RPMI8226 (cell line): ENCODE measurements around the gene SLTM.
"Not testable (repeated sequence)": the region's sequence is repeated elsewhere in the genome, so short reads cannot be mapped to it uniquely, and the experiment has no call there.

Source experiments
- DNase-seq: peaks from one replicate; pipeline ENCODE4 v3.0.0-alpha.2; 2015

Gene SLTM

GRCh38 chr15:58933281-58934113 lies at the start of gene SLTM:
SLTM (minus strand) TSS chr15:58933679; CDS start chr15:58933565, 114 bp downstream.
- DNase-seq, result peak; percentile 99

DNA sequence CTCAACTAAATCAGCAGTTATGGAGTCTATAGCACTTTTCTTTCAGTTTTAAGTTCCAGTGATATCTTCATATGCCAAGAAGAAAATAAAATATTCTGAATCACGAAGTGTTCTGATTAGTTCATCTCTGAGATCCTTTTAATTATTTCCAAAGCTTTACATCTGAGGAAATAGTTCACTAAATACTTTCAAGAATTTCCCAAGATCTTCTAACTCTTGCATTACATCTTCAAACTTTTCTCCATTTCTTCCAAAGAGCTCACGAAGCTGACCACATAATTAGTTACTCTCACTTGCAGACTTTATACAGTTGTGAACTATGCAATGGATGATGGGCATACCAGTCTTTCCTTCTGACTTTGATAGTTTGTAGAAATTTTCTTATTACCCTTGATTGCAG lies 49.8 kb upstream of the SLTM start:
- DNase-seq, result no peak

- DNase-seq, result peak; percentile 37
Measured at GRCh38 chr15:58981808-58982475, 48.5 kb upstream of the SLTM start.

GRCh38 chr15:58980351-58980939 lies 47.0 kb upstream of the SLTM start:
- DNase-seq, result peak; percentile 55

DNA sequence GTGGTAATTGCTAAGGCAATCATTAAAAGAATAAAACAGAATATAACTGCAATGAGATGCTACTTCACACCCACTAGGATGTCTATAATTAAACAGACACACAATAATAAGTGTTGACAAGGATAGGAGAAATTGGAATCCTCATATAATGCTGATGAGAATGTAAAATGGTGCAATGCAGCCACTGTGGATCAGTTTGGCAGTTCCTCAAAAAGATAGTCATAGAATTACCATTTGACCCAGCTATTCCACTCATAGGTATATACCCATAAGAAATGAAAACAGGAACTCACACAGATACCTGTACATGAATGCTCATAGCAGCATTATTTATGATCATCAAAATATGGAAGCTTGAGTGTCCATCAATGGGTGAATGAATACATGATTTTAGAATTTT lies 44.4 kb upstream of the SLTM start:
- peak; percentile 39 for DNase-seq

- DNase-seq, result no peak
Measured at GRCh38 chr15:58967479-58967878, 34.0 kb upstream of the SLTM start.

DNA sequence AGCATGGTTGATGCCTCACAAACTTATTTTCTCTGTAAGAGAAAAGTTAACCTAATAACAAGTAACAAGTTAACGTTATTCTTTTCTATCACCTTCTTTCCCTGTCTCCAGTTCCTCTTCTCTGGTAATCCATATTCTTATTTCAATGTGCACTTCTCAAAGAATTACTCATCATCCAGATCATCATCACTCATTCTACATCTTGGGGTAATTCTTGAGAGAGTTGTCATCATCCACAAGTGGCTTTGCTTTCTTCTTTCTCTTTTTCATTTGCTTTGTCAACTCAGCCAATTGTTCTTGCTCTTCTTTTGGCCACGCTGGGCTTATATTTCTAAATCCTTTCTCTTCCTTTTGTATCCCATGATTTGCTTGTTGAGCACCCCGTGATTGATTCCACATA lies 33.2 kb upstream of the SLTM start:
- no peak for DNase-seq

DNA sequence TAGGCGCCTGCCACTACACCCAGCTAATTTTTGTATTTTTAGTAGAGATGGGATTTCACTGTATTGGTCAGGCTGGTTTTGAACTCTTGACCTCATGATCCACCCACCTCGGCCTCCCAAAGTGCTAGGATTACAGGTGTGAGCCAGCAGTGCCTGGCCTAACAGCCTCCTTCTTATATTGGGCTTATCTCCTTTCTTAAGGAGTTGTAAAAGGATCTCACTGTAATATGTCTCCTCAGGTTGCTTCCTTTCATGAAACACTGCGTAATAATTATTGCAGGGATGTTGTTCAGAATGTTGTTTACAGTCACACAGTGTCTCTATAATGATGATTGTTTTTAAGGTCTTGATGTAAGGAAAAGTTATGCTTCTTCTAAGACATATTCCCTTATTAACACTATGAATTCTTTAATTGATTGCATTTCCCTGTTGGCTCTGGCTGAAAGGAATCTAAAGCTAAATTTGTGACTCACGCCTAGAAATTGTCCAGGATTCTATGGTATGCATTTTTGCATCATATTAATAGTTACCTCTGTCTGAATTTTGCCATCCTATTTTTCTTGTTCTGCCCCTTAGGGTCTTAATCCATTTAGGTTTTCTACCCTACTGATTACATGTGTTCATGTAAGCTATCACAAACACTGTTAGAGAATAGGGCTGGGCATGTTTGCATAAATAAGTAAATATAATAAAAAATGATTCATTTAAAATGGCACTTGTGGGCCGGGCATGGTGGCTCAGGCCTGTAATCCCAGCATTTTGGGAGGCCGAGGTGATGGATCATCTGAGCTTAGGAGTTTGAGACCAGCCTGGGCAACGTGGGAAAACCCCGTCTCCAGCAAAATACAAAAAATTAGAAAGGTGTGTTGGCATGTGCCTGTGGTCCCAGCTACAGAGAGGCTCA lies 29.4 kb upstream of the SLTM start:
- no peak for DNase-seq

- no peak for DNase-seq
Measured at GRCh38 chr15:58962136-58962535, 28.7 kb upstream of the SLTM start.

DNA sequence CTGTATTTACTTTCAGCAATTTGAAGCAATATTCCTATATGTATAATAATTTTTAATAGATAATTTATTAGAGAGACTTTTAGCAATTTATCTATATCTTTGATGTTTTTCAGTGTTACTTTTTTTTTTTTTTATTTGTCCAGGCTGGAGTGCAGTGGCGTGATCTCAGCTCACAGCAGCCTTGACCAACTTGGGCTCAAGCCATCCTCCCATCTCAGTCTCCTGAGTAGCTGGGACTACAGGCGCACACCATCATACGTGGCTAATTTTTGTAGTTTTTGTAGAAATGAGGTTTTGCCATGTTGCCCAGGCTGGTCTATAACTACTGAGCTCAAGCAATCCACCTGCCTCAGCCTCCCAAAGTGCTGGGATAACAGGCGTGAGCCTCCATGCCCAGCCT lies 25.3 kb upstream of the SLTM start:
- no peak for DNase-seq

- peak; percentile 94 for DNase-seq
Measured at GRCh38 chr15:58957101-58957973, 23.9 kb upstream of the SLTM start.

- DNase-seq, result no peak
Measured at GRCh38 chr15:58952751-58953150, 19.3 kb upstream of the SLTM start.

DNA sequence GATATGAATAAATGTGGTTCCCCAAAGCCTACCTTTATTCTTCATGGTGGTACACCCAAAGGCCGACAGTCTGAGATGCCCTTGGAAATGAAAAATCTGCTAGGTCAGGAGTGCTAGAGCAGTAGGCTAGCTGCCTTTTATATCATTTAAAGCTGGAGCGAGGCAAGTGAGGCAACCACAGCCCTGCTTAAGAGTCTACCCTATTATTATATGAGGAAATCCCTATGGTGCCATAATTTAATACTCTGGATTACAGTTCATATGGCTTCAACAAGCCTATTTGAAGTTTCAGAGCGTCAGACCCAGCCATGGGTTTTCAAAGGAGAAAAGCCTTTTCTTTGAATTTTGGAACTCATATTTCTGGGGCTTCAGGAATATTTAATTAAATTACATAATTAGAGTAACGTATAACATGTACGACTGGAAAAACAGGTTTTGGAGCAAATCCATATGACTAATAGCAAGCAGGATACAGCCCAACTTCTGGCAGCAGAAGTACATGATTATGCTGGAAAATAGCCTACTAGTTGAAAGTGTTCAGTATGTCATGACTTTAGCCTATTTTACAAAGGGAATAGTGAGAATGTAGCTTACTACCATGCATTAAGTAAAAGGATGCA lies 18.0 kb upstream of the SLTM start:
- no peak for DNase-seq

DNA sequence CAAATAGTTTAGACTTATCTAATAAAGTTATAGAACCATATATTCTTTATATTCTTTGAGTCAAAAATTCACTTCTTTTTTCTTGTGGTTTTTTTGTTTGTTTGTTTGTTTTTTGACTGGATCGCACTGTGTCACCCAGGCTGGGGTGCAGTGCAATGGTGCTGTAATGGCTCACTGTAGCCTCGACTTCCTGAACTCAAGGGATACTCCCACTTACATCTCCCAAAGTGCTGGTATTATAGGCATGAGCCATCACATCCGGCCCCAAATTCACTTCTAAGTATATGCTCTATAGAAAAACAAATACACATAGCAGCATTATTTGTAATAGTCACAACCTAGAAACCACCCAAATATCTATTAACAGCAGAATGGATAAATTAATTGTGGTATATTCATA lies 13.7 kb upstream of the SLTM start:
- DNase-seq, result no peak

DNA sequence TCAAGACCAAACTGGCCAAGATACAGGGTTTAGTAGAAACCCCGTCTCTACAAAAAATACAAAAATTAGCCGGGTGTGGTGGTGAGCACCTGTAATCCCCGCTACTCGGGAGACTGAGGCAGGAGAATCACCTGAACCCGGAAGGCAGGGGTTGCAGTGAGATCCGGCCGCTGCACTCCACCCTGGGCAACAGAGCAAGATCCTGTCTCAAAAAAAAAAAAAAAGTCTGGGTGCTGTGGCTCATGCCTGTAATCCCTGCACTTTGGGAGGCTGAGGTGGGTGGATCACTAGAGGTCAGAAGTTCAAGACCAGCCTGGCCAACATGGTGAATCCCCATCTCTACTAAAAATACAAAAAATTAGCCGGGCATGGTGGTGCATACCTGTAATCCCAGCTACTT lies 1.5 kb upstream of the SLTM start:
- DNase-seq, result not testable (repeated sequence)

- DNase-seq, result no peak
Measured at GRCh38 chr15:58934521-58934920, 1.0 kb upstream of the SLTM start.

DNA sequence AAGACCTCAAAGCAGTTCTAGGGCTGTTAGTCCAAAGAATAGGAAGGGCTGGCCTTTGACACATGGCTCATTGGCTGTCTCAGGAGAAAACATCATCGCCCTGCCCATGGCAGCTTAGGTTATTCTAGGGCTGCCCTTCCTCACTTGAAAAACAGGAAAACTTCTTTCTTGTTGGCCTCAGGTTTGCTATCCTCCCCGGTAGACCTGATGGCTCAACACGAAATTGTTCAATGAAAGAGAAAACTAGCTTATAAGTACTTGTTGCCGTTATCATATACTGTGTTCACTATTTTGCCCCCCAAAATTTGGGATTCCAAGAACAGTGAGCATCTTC lies 602 bp upstream of the SLTM start:
- no peak for DNase-seq

DNA sequence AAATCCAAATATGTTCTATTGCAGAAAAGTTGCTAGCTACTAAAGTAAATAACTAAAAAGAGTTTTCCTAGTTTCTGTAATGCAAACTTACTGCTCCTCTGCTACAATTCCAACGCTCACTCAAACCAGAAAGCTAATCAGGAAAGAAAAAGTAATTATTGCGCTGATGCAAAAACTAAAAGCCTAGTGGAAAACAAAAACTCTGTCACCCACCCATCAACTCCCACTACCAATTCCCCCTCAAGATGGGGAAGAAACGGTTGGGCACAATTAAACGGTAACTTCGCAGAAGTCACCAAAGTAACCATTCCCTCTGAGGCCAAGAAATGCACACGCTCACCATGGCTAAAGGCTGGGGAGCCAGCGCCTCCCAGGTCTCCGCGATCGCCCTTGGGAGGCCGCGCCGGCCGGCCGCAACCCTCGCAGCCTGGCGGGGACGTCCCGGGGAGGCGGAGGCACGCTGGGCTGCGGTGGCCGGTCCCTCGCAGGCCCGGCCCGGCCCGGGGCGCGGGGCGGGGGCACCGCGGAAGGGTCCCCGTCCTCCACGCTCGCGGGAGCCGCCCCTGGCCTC lies 684 bp downstream of the SLTM start:
- DNase-seq, result no peak

GRCh38 chr15:58931987-58932588 lies 1.4 kb downstream of the SLTM start:
- DNase-seq, result peak; percentile 74

- no peak for DNase-seq
Measured at GRCh38 chr15:58929891-58930416, 3.5 kb downstream of the SLTM start.

- DNase-seq, result no peak
Measured at GRCh38 chr15:58926823-58927222, 6.7 kb downstream of the SLTM start.
